A549 (cell line): Measurements from ENCODE around the gene ANO2. TPM values are rescaled to one million over a fixed set of nuclear protein-coding genes. Genes with fewer than 3 reads are reported as not detected.

ENCODE experiments used
- ATAC-seq, 2 experiments: fragments of 200-7000 bp in 1 of 2; fragments of >200 bp in 1 of 2; cut with Nextera tagmentation in 1 of 2; cut with Tn5 transposase in 1 of 2; 3 replicates each; pipeline versions ENCODE4 v1.8.0 to v1.9.1; 2018 to 2020; ENCODE audit warnings: mild to moderate bottlenecking in 1 of 2, moderate library complexity in 1 of 2
- CTCF ChIA-PET: fragments of 300-600 bp; sonication (Branson Sonifier 250); formaldehyde crosslinking; extraction: SDS; loops from one replicate; lab custom pipeline; 2021; ENCODE audit warnings: antibody characterized with exemption, inconsistent platforms; lab: Yijun Ruan, JAX
- POLR2A ChIA-PET: fragments of 350-600 bp; formaldehyde crosslinking; extraction: SDS; loops from one replicate; lab custom pipeline; 2021; ENCODE audit warnings: antibody characterized with exemption, inconsistent platforms; lab: Yijun Ruan, JAX
- DNase-seq, 2 experiments: peaks; one replicate each; pipeline versions ENCODE4 v3.0.0 to v3.0.0-alpha.2; 2011 to 2016; ENCODE audit warnings: low read depth in 1 of 2, low spot score in 1 of 2
- FAIRE-seq: peaks from 2 replicates; lab custom pipeline; 2011; peaks lifted over from hg19 to GRCh38; lab: Jason Lieb, UNC
- H3K27ac ChIP-seq, 2 experiments: fragments of >200 bp; sonication (Bioruptor Twin); formaldehyde crosslinking; 3 replicates each; pipeline ENCODE4 v1.5.1; 2016 to 2017
- H3K4me1 ChIP-seq: fragments of >200 bp; sonication (Bioruptor Twin); formaldehyde crosslinking; 3 replicates; pipeline ENCODE4 v1.6.1; 2016
- H3K4me2 ChIP-seq: fragments of >200 bp; sonication (Bioruptor Twin); formaldehyde crosslinking; 3 replicates; pipeline ENCODE4 v1.6.1; 2016
- H3K4me3 ChIP-seq: fragments of >200 bp; sonication (Bioruptor Twin); formaldehyde crosslinking; 3 replicates; pipeline ENCODE4 v1.5.1; 2016
- H3K9me3 ChIP-seq: fragments of >200 bp; sonication (Bioruptor Twin); formaldehyde crosslinking; 3 replicates; pipeline ENCODE4 v1.6.1; 2016
- BCL3 ChIP-seq: fragments of >200 bp; sonication (Bioruptor Twin); formaldehyde crosslinking; IDR thresholded peaks from 3 replicates; pipeline ENCODE4 v1.6.1; 2016
- CBX8 ChIP-seq: fragments of 200-600 bp; sonication (generic); IDR thresholded peaks from 2 replicates; pipeline ENCODE4 v1.6.1; 2016
- CEBPB ChIP-seq, 2 experiments: fragments of >200 bp in 1 of 2; sonication (Bioruptor Twin) in 1 of 2; formaldehyde crosslinking in 1 of 2; IDR thresholded peaks; 2 replicates each; pipeline ENCODE4 v1.6.1; 2012 to 2016
- CHD2 ChIP-seq: fragments of 150-350 bp; IDR thresholded peaks from 2 replicates; pipeline ENCODE4 v1.6.1; 2014; ENCODE audit warnings: low read length; ENCODE audit not compliant: partially characterized antibody
- CHD4 ChIP-seq: fragments of 200-600 bp; sonication (generic); IDR thresholded peaks from 2 replicates; pipeline ENCODE4 v1.6.1; 2016; ENCODE audit warnings: antibody characterized with exemption, mild to moderate bottlenecking, borderline replicate concordance
- EHF ChIP-seq: fragments of 250-450 bp; sonication (Bioruptor Pico); IDR thresholded peaks from 2 replicates; pipeline ENCODE4 v1.5.0; 2020; ENCODE audit warnings: mild to moderate bottlenecking
- ELK1 ChIP-seq: fragments of 150-350 bp; IDR thresholded peaks from 2 replicates; pipeline ENCODE4 v1.6.1; 2014; ENCODE audit warnings: low read depth, mild to moderate bottlenecking, low read length
- ESRRA ChIP-seq: fragments of 150-350 bp; IDR thresholded peaks from 2 replicates; pipeline ENCODE4 v1.6.1; 2014; ENCODE audit warnings: mild to moderate bottlenecking, low read length, borderline replicate concordance
- FOSL2 ChIP-seq, 2 experiments: fragments of 450-650 bp in 1 of 2; fragments of >200 bp in 1 of 2; sonication (Bioruptor Twin) in 1 of 2; formaldehyde crosslinking; IDR thresholded peaks; 2 replicates each; pipeline versions ENCODE4 v1.5.0 to v1.6.1; 2016 to 2020; ENCODE audit warnings: mild to moderate bottlenecking in 1 of 2, moderate library complexity in 1 of 2
- HOXA7 ChIP-seq: fragments of 250-450 bp; sonication (Bioruptor Pico); IDR thresholded peaks from 2 replicates; pipeline ENCODE4 v1.5.0; 2020; ENCODE audit warnings: mild to moderate bottlenecking, moderate library complexity
- JUN ChIP-seq, 2 experiments: fragments of >200 bp; sonication (Bioruptor Twin); formaldehyde crosslinking; IDR thresholded peaks; 2 replicates in 1 of 2; 3 replicates in 1 of 2; pipeline ENCODE4 v1.6.1; 2016 to 2017
- KDM5A ChIP-seq: fragments of 200-600 bp; sonication (generic); IDR thresholded peaks from 2 replicates; pipeline ENCODE4 v1.6.1; 2016; ENCODE audit warnings: antibody characterized with exemption, mild to moderate bottlenecking
- MAX ChIP-seq: IDR thresholded peaks from 2 replicates; pipeline ENCODE4 v1.6.1; 2012
- MAZ ChIP-seq: fragments of 150-350 bp; IDR thresholded peaks from 2 replicates; pipeline ENCODE4 v1.6.1; 2014; ENCODE audit warnings: antibody characterized with exemption, low read depth, low read length, borderline replicate concordance
- MYC ChIP-seq: IDR thresholded peaks from 2 replicates; pipeline ENCODE4 v1.6.1; 2012; ENCODE audit warnings: mild to moderate bottlenecking, inconsistent platforms, low read length, improper control_type of control experiment, borderline replicate concordance
- POLR2AphosphoS2 ChIP-seq: conservative IDR thresholded peaks from 2 replicates; pipeline ENCODE4 v1.6.1; 2012; ENCODE audit warnings: low read length, improper control_type of control experiment, inconsistent platforms
- RARB ChIP-seq: fragments of 250-450 bp; sonication (Bioruptor Pico); IDR thresholded peaks from 2 replicates; pipeline ENCODE4 v1.8.0; 2021; ENCODE audit warnings: mild to moderate bottlenecking, moderate library complexity
- RCOR1 ChIP-seq: fragments of 150-350 bp; IDR thresholded peaks from 2 replicates; pipeline ENCODE4 v1.6.1; 2014; ENCODE audit warnings: antibody characterized with exemption, low read length, low read depth
- RNF2 ChIP-seq: fragments of 200-600 bp; sonication (generic); IDR thresholded peaks from 2 replicates; pipeline ENCODE4 v1.6.1; 2016; ENCODE audit warnings: low read depth, mild to moderate bottlenecking, antibody characterized with exemption, moderate library complexity, borderline replicate concordance
- SREBF2 ChIP-seq: fragments of 450-650 bp; IDR thresholded peaks from 2 replicates; pipeline ENCODE4 v1.6.1; 2014; ENCODE audit warnings: mild to moderate bottlenecking, moderate library complexity
- USF2 ChIP-seq: fragments of 450-650 bp; IDR thresholded peaks from 2 replicates; pipeline ENCODE4 v1.6.1; 2014; ENCODE audit warnings: antibody characterized with exemption
- ZNF302 ChIP-seq: fragments of 250-450 bp; sonication (Bioruptor Pico); IDR thresholded peaks from 2 replicates; pipeline ENCODE4 v1.9.0; 2021; ENCODE audit warnings: inconsistent platforms, mild to moderate bottlenecking, moderate library complexity
- WGBS: methylation state at CpG from one replicate; pipeline ENCODE4 v1.1.6; 2017; ENCODE audit errors: missing lambda C conversion rate; 5-methylcytosine and 5-hydroxymethylcytosine counted together
- polyA plus RNA-seq, 4 experiments: library from polyadenylated mRNA; depleted of rRNA in 3 of 4; stranded (reverse); fragments of >200 nt; fragmentation: RNase III in 1 of 4; extraction: RNeasy Plus Mini Kit Qiagen cat#74134 plus additional on column Dnase treatment in 1 of 4; gene quantifications; 2 replicates in 3 of 4; 3 replicates in 1 of 4; pipeline ENCODE4 v1.2.3, GENCODE V29; 2011 to 2017

ANO2 gene
- polyA plus RNA-seq, 2 of the 4 experiments (the other 2 are of a cell fraction): not detected

GRCh38 chr12:5560265-5560664 is 384.8 kb downstream of the ANO2 start:
- no peak overlapping the region for H3K4me3 ChIP-seq
- ATAC-seq (no peak), FAIRE-seq (no peak), DNase-seq (no peak)
- H3K4me1 ChIP-seq: no peaks in the 10 kb centered on the region
- H3K27ac ChIP-seq: no peak overlapping the region
- WGBS: 60% methylated on average over 4 of the region's 4 CpGs
- H3K4me2 ChIP-seq: no peak overlapping the region
- ChIA-PET CTCF (no interaction called here), POLR2A (no interaction called here)
- 0 out of 3 replicates have a peak, but pooled peaks cover 4% of the 10 kb centered on the region for H3K9me3 ChIP-seq
- no peak for TF ChIP-seq CEBPB (IDR thresholded peaks at IDR 0.05)
- TF ChIP-seq CHD2: no peak
- TF ChIP-seq BCL3: no peak
- TF ChIP-seq MAX: no peak
- no peak for TF ChIP-seq ZNF302
- no peak for TF ChIP-seq MYC

- POLR2A ChIA-PET: no interaction called here
- no peaks in the 10 kb centered on the region for H3K4me1 ChIP-seq
- no peak overlapping the region for H3K4me3 ChIP-seq
- H3K4me2 ChIP-seq: no peak overlapping the region
- 0 out of 3 replicates have a peak, but pooled peaks cover 4% of the 10 kb centered on the region for H3K9me3 ChIP-seq
- FAIRE-seq (no peak), ATAC-seq (no peak), DNase-seq (no peak)
- no peak overlapping the region for H3K27ac ChIP-seq
- CTCF ChIA-PET: no interaction called here
- 6% methylated on average over 3 of the region's 4 CpGs for WGBS
- no peak for TF ChIP-seq ESRRA
- TF ChIP-seq ELK1: no peak
- no peak for TF ChIP-seq CHD4
- TF ChIP-seq JUN (IDR thresholded peaks at IDR 0.05): no peak
- no peak for TF ChIP-seq POLR2AphosphoS2
- no peak for TF ChIP-seq USF2
- no peak for TF ChIP-seq RCOR1
- no peak for TF ChIP-seq RARB (CRISPR knock-in tag)
- no peak for TF ChIP-seq KDM5A
- no peak for TF ChIP-seq HOXA7 (CRISPR knock-in tag)
- TF ChIP-seq CBX8: no peak
- TF ChIP-seq, all 56 proteins: peak for 0
Observed at GRCh38 chr12:5557906-5558305, 387.2 kb downstream of the ANO2 start.

- no peak for ATAC-seq
- WGBS: 8% methylated on average over 6 of the region's 6 CpGs
- no peak for TF ChIP-seq MAZ
- TF ChIP-seq FOSL2 (IDR thresholded peaks at IDR 0.05): no peak
- no peak for TF ChIP-seq FOSL2 (CRISPR knock-in tag; IDR thresholded peaks at IDR 0.05)
- TF ChIP-seq RNF2: no peak
- TF ChIP-seq SREBF2: no peak
- TF ChIP-seq EHF (CRISPR knock-in tag): no peak
- TF ChIP-seq HOXA7 (CRISPR knock-in tag): no peak
- POLR2A ChIA-PET: no interaction called here
- Histone ChIP-seq H3K9me3 (0 out of 3 replicates have a peak, but pooled peaks cover 4% of the 10 kb centered on the region), H3K27ac (no peak overlapping the region), H3K4me2 (no peak overlapping the region), H3K4me1 (no peaks in the 10 kb centered on the region), H3K4me3 (no peak overlapping the region)
- CTCF ChIA-PET: interaction anchor here (2.1 kb wide), 1 partner anchor 128 kb away, joined by 4 read pairs; no protein-coding TSS in a partner anchor
- DNase-seq: no peak
- no peak for FAIRE-seq
Observed at GRCh38 chr12:5556946-5557673, 387.9 kb downstream of the ANO2 start.
